Measurements from ENCODE around the gene TNFRSF4. TPM values are rescaled to one million over a fixed set of nuclear protein-coding genes. Genes with fewer than 3 reads are reported as not detected.

Gene TNFRSF4
- total and polyA plus RNA-seq, 2 donors (not counting 1 experiment from before 2014, with no cell fraction given) = 0.63 to 1.8 TPM

GRCh38 chr1:1179983-1180861, 33.7 kb downstream of the TNFRSF4 start:
- TF ChIP-seq CTCF (IDR thresholded peaks at IDR 0.05) (no peak), EZH2 (IDR thresholded peaks at IDR 0.05; ENCODE audit: borderline replicate concordance, insufficient read depth, low read depth, low read length, poor library complexity, severe bottlenecking) (no peak)
- H3K9me3 ChIP-seq (ENCODE audit: control extremely low read depth in 1 of 3, control insufficient read depth in 2 of 3, insufficient read depth in 1 of 3, low read length in 2 of 3) = peaks cover 0 to 16% (median 0%) of the 10 kb centered on the region in 3 donors
- no peak overlapping the region for H2AFZ ChIP-seq (ENCODE audit: insufficient read depth, low read depth, low read length, poor library complexity, severe bottlenecking)
- DNase-seq (no peak), ATAC-seq (ENCODE audit: low read depth) (no peak)
- no peak overlapping the region for H3K27ac Mint-ChIP-seq
- no peaks in the 10 kb centered on the region for H3K9me3 Mint-ChIP-seq (ENCODE audit: insufficient read depth)
- H3K27ac ChIP-seq (ENCODE audit: low read length in 2 of 2) = no peak overlapping the region
- no peaks in the 10 kb centered on the region for H4K20me1 ChIP-seq (ENCODE audit: control insufficient read depth, insufficient read depth, low read length, poor library complexity, severe bottlenecking)
- H3K4me1 Mint-ChIP-seq = peaks cover 27% of the 10 kb centered on the region
- H3K4me3 ChIP-seq (ENCODE audit: control extremely low read depth in 1 of 5, extremely low read depth in 1 of 5, insufficient read depth in 1 of 5, low read depth in 2 of 5, low read length in 4 of 5) = no peak overlapping the region
- peaks cover 20% of the 10 kb centered on the region for H3K27me3 Mint-ChIP-seq
- peaks cover 0 to 62% (median 19%) of the 10 kb centered on the region in 4 experiments for H3K27me3 ChIP-seq (replicated peaks in 1 of 4; ENCODE audit: control extremely low read depth in 1 of 4, control insufficient read depth in 3 of 4, insufficient read depth in 4 of 4, low read length in 3 of 4)
- no peak overlapping the region for H3K4me3 Mint-ChIP-seq
- CTCF ChIA-PET = no interaction called here
- H3K9ac ChIP-seq (ENCODE audit: low read length) = no peak overlapping the region
- 92% methylated on average over 38 of the region's 51 CpGs for WGBS (ENCODE audit: insufficient coverage)
- intact Hi-C loops (cut with micrococcal nuclease) = no loop called here
- no peaks in the 10 kb centered on the region for H3K79me2 ChIP-seq (ENCODE audit: control insufficient read depth, insufficient read depth, low read length)
- POLR2A ChIA-PET = interaction anchor here (0.6 to 0.9 kb wide), 2 partner anchors 9 to 28 kb away, joined by 4 to 7 read pairs; no protein-coding TSS in a partner anchor
- peaks cover 13 to 24% of the 10 kb centered on the region in 2 donors for H3K4me1 ChIP-seq (ENCODE audit: control insufficient read depth in 2 of 2, insufficient read depth in 2 of 2, low read length in 2 of 2)
- H3K4me2 ChIP-seq (replicated peaks; ENCODE audit: low read depth, low read length, poor library complexity, severe bottlenecking) = no peak overlapping the region
- no peaks in the 10 kb centered on the region for H3K36me3 ChIP-seq (replicated peaks in 1 of 2; ENCODE audit: control extremely low read depth in 1 of 2, control insufficient read depth in 1 of 2, extremely low read depth in 1 of 2, insufficient read depth in 2 of 2, low read length in 1 of 2)
